Measurements from ENCODE around the gene YES1. TPM values are rescaled to one million over a fixed set of nuclear protein-coding genes. Genes with fewer than 3 reads are reported as not detected.
"Not testable (repeated sequence)": the region's sequence is repeated elsewhere in the genome, so short reads cannot be mapped to it uniquely, and the experiment has no call there.

Gene YES1
- total RNA-seq, 1 donor from 2014 or later = 175 TPM

DNA sequence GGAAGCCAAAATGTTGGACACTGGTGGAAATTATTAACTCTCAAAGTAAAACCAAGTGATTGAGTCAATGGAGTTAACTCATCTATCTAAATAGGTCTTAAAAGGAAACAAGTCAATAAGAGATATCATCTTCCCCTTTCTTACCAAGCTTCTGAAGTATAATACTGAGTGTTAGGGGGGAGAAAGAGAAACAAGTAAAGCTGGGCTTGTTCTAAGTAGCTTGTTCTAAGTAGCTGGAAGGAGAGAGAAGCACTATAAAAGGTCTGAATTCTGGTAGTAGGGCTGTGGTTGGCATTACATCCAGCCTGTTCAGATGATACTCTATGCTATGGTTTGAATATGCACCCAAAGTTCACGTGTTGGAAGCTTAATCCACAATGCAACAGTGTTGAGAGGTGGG lies 26.8 kb downstream of the YES1 start:
- no peak for DNase-seq (ENCODE audit: extremely low read depth, low read depth, low spot score)

DNA sequence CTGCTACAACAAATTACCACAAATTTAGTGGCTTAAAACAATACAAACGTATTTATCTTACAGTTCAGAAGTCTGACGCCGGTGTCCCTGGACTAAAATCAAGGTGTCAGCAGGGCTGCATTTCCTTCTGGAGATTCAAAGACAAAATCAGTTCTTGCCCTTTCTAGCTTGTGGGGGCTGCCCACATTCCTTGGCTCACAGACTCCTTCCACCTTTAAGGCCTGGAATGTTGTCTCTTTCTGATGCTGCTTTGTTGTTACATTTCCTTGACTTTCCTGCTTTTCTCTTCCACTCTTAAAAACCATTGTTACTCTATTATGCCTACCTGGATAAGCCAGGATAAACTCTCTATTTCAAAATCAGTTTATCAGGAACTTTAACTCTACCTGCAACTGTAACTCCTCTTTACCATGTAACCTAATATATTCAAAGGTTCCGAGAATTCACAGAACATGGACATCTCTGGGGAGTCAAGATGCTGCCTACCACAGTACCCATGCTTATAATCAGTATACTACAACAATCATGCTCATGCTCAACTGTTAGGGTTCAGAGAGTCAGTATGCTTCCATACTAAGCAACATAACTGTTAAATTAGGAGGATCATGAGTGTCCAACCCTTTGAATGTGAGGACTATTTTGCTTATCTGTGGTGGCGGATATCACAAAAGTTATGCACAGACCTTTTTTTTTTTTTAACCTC lies 27.4 kb downstream of the YES1 start:
- DNase-seq (ENCODE audit: extremely low read depth, low read depth, low spot score) = no peak

DNA sequence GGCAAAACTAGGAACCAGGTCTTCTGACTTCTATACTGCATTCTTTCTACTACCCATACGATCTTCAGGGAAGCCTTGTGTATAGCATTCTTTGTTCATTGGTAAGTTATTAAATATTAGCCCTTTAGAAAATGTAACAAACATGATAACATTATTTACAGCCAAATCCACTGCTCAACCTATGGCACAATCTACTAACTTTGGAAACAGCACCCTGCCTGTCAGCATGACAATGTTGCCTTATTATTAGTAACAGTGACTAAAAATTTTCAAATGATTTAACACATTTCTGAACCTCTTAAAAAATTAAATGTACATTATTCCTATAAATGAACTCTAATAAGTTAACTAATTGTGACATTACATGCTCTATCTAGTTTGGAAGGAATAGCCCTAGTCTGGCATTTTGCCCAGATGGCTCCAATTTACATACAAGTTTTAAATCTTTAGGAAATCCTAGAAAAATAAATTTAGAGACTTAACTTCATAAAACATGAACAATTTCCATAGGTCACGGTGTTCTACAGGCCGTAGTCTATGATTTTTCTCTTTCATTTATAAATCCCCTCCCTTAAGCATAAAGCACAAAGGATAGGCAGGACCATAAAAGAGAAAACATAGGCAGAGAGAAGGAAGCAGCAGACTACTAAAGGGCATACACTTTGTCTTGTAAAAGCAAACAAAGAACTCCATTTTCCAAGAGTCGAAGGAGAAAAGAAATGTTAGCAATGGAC lies 33.7 kb downstream of the YES1 start:
- no peak for DNase-seq (ENCODE audit: extremely low read depth, low read depth, low spot score)

DNA sequence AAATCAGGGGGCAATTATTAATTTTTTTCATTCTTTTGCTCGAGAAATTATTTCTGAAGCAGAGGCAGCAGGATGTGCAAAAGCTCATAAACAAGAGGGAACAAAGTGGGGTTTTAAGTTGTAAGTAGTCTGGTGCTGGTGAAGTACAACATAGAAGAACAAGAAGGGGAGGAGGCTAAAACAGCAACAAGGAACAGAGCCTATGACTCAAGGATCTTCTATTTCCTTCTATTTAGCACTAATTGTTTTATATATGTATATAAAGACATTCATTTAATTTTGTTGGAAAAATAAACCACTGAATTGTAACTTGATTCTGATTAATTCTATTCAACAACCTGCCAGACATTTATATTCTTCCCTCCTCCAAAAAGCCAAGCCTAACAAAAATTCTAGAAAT lies 35.0 kb downstream of the YES1 start:
- DNase-seq (ENCODE audit: extremely low read depth, low read depth, low spot score) = no peak

DNA sequence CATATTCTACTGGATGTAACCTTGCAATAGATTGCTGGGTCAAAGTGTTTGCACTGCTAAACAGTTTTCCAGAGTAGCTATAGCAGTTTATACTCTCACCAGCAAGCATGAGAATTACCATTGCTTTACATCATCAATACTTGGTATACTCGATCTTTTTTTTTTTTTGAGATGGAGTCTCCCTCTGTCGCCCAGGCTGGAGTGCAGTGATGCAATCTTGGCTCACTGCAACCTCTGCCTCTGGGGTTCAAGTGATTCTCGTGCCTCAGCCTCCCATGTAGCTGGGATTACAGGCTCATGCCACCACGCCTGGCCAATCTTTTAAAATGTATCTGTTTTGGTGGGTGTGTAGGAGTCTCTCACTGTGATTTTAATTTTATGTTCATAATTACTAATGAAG lies 36.0 kb downstream of the YES1 start:
- not testable (repeated sequence) for DNase-seq (ENCODE audit: extremely low read depth, low read depth, low spot score)

DNA sequence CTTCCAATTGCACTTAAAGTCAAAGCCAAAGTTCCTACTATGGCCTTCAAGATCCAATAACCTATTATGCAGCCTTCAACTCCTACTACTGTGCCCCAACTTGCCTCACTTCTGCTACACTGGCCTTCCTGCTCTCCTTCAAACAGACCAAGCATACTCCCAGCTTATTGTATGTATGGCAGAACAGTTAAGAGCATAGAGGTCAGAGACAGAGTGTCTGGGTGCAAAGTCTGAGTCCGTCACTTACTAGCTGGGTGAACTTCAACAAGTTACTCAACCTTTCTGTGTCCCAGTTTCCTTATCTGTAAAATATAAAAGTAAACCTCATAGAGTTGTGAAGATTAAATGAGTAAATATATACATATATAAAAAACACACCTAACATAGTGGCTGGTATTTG lies 37.2 kb downstream of the YES1 start:
- no peak for DNase-seq (ENCODE audit: extremely low read depth, low read depth, low spot score)

DNA sequence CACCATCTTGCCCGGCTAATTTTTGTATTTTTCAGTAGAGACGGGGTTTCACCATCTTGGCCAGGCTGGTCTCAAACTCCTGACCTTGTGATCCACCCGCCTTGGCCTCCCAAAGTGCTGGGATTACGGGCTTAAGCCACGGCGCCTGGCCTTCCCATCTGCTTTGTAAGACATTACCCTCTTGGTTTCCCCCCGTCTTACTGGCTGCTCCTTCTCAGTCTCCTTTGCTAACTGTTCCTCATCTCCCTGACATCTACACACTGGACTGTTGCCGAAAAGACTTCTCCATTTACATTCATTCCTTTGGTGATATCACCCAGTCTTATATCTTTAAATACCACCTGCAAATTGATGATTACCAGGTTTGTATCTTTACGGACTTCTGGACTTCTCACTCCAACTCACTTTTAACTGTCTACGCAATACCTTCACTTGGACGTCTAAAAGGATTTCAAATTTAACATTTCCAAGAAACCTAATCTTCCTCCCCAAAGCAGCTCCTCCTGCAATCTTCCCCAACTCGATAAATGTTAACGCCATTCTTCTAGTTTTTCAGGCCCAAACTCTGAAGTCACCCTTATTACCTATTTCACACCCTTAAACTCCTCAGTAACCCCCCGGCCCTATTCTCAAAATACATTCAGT lies 37.9 kb downstream of the YES1 start:
- DNase-seq (ENCODE audit: extremely low read depth, low read depth, low spot score) = no peak

DNA sequence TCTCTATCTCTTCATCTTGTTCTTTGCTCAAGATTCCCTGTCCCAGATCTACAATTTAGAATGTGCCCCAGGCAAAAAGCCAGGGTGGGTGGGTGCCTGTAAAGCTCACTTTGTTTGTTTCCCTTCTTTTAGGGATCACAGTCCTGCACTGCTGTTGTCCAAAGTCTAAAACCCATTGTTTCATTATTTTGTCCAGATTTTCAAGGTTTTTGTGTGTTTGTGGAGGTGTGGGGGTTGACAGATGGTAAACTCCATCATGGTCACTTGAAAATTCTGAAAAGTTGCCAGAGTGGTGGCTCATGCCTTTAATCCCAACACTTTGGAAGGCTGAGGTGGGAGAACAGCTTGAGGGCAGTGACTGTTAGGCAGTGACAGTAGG lies 41.5 kb downstream of the YES1 start:
- no peak for DNase-seq (ENCODE audit: extremely low read depth, low read depth, low spot score)

DNA sequence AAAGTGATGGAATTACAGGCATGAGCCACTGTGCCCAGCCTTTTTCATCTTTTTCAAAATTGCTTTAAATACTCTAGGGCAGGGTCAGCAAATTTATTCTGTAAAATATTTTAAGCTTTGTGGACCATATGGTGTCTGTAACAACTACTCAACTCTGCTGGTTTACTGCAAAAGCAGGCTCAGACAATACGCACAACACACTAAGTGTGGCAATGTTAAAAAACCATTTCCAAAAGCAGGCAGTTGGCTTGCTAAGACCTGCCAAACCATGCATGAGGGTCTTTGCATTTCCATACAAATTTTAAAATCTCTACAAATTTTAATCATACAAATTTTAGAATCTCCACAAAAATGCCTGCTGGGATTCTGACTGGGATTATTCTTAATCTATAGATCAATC lies 44.1 kb downstream of the YES1 start:
- no peak for DNase-seq (ENCODE audit: extremely low read depth, low read depth, low spot score)

DNA sequence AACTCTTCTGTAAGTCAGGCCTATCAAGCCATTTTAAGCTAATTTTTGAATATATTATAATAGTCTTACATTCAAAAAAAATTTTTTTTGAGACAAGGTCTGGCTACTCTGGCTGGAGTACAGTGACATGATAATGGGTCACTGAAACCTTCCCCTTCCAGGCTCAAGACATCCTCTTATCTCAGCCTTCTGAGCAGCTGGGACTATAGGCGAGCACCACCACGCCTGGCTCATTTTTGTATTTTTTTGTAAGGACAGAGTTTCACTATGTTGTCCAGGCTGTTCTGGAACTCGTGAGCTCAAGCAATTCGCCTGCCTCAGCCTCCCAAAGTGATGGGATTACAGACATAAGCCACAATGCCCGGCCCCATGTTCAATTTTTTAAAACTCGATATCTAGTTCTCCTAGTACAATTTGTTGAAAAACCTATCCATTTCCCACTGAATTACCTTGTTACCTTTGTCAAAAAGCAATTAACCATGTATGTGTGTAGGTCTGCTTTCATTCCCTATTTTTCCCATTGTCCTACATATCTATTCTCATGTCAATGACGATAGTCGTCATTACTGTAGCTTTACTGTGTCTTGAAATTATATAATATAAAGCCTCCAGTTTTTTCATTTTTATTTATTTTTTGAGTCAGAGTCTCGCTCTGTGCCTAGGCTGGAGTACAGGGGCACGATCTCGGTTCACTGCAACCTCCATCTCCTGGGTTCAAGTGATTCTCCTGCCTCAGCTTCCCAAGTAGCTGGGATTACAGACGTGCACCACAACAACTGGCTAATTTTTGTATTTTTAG lies 44.8 kb downstream of the YES1 start:
- no peak for DNase-seq (ENCODE audit: extremely low read depth, low read depth, low spot score)

DNA sequence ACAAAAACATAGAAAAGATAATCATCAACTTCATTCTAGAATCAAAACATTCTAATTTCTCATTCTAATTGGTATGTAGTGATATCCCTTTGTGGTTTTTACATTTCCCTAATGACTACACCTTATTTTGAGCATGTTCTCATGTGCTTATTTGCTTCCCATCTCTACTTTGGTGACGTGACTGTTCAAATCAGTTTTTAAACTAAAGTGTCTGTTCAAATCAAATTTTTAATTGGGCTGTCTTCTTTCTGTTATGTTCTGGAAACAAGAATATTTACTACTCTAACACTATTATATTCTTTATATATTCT lies 45.5 kb downstream of the YES1 start:
- DNase-seq (ENCODE audit: extremely low read depth, low read depth, low spot score) = no peak

DNA sequence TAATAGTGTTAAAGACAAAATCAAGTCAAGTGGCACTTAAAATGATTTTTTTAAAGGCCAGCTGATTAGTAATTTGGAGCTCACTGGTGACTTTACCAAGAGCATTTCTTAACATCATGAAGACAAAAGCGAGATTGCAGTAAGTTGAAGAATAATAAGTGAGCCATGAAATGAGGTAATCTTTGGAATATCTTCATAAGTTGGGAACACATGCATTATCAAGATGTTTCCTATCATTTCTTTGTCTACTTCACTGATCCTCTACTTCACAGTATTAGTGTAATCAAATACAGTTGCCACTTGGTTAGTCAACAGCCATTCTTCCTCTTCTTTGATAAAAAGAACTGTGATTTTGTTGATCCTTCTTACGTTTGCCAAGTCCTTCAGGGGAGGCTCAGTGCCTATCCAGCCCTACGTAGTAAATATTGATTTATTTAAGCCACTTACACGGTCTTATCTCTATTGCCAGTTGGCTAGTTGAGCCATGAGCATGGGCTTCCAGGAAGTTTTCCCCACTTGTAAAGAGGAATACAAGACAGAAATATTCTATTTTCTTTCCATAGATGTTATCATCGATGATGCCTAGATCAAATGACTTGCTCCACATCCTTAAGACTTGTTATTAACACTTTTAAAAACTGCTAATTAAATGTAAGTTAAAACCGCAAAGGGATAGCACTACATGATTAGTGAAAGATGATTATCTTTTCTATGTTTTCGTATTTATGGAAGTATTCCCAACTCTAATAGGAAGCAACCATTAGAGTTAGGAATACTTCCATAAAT lies 46.1 kb downstream of the YES1 start:
- DNase-seq (ENCODE audit: extremely low read depth, low read depth, low spot score) = no peak

DNA sequence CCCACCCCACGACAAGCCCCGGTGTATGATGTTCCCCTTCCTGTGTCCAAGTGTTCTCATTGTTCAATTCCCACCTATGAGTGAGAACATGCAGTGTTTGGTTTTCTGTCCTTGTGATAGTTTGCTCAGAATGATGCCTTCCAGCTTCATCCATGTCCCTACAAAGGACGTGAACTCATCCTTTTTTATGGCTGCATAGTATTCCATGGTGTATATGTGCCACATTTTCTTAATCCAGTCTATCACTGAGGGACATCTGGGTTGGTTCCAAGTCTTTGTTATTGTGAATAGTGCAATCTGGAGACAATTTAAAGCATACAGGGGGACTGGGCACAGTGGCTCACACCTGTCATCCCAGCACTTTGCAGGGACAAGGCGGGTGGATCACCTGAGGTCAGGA lies 52.2 kb downstream of the YES1 start:
- not testable (repeated sequence) for DNase-seq (ENCODE audit: extremely low read depth, low read depth, low spot score)

DNA sequence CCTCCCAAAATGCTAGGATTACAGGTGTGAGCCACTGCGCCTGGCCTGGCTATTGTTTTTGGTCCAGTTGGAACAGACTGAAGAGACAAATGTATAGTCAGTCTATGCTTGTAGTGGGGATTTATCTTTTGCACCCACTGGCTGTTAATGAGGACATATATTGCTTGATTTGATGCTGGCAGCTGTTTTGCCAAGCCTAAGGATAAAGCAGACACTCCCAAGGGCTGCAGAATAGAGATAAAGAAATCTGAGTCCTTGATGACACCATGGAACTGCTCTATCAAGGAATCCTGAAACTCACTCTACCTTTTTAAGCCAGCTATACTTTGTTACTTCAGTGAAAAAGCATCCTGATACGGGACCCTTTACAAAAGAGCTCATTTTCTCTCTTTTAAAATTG lies 56.5 kb downstream of the YES1 start:
- no peak for DNase-seq (ENCODE audit: extremely low read depth, low read depth, low spot score)

DNA sequence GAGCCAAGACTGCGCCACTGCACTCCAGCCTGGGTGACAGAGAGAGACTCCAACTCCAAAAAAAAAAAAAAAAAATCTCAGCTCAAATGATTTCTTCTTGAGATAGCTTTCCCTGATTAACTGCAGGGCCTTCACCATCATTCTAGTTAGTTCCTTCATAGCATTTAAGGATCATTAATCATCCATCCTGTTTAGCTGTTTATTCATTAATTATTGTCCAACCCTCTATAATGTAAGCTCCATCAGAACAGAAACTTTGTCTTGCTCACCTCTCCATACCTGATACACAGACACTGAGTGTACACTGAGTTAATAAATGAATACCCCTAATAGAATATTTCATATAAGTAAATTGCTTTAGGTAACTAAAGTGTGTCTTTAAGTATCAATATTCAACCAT lies 57.4 kb downstream of the YES1 start:
- DNase-seq (ENCODE audit: extremely low read depth, low read depth, low spot score) = no peak

DNA sequence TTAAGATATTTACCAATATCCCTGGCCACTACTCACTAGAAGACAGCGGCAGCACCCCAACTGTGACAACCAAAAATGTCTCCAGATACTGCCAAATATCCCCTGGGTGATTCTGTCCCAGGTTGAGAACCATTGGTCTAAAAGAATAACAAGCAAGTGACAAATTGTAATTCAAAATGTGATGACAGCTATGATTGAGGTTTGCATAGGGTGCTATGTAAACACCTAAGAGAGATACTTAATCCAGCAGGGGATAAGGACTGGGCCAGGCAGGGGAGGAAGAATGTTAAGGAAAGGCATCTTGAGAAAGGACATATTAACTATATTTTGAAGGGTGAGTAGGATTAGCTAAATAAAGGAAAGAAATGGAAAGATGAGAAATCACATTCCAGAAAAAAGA lies 61.6 kb downstream of the YES1 start:
- DNase-seq (ENCODE audit: extremely low read depth, low read depth, low spot score) = no peak

DNA sequence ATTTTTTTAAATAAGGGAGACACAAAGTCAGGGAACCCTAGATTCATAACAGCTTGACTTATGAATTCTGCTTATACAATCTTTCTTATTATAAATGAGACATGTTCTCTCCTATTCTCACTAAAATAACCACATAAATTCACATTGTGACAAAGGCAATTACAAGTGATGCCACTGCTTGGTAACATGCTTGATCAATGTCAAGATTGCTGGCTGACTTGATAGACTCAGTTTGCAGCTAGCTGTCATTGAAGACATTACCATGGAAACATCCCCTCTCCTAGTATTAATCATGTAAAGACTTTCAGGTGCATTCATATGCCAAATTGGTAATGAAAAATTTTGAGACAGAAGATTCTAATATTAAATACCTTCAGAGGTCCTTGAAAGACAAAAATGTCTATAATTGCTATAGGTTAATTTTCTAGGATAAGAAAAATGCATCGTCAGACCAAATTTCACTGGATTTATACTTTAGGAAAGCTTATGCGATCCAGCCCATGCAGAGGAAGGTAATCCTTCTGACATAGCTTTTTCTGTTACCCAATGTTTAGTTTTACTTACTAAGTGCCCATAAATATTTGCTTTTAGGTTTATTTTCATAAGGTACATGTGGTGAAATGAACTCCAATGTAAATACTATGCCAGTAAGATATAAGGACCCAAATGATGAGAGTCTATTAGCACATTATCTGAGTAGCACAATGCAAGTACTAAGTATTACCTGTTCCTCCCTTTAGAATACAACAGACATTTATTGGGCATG lies 67.0 kb downstream of the YES1 start:
- DNase-seq (ENCODE audit: extremely low read depth, low read depth, low spot score) = no peak

DNA sequence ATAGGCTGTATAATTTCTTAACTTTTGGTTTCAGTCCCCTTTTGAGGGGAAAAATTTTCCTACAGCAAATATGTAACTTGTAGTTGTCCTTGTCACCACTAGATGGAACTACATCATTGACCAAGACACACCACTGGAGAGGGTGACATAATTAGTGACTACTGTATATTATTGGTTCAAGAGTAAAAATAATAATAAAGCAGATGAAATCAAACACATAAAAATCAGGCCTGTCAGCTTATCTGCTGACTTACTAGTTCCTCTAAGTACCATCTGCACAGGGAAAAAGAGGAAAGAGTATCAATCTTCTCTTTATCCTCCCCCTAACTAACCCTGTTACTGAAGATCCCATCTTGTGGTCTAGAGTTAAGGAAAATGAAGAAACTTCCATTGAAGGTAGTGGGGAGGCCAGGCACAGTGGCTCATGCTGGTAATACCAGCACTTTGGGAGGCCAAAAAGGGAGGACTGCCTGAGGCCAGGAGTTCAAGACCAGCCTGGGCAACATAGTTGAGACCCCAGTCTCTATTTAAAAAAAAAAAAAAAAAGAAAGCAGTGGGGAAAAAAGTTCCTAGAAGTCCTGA lies 70.0 kb downstream of the YES1 start:
- peak; percentile 51 for DNase-seq (ENCODE audit: extremely low read depth, low read depth, low spot score)

DNA sequence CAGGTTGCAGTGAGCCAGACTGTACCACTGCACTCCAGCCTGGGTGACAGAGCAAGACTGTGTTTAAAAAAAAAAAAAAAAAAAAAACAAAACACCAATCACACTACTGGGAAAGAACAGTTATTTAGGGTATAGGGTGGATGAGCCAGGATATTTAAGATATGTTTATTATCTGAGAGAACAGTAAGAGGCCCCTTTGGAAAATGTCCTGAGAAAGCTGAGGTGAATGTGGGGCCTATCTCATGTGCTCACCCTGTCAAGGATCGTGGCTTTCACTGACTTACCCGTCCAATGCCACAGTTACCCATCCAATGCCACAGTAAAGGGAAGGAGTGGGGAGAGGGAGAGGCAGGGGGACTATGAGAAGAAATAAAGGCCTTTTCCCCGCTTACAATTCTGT lies 79.7 kb downstream of the YES1 start:
- DNase-seq (ENCODE audit: extremely low read depth, low read depth, low spot score) = no peak

DNA sequence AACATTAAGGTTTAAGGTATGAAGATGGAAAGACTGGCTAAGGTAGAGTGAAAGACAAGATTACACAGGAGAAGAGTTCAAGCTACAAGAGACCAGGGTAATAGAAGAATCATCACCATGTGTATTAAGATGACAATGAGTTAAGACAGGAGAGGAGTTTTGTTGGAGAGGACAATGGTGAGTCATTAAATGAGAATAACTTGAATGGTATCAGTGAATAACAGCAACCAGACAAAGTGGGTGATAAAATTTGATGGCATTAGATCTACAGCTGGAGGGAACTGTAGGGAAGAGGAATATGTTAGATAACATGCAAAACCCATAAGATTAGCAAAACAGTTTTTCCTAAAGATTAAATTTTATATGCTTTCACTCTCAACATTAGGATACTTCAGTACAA lies 80.9 kb downstream of the YES1 start:
- DNase-seq (ENCODE audit: extremely low read depth, low read depth, low spot score) = no peak

All from glomerular endothelial cell (primary cell).